Esophagus muscularis mucosa (tissue), 4 donors: ENCODE results near the gene GLT6D1.

Experiments
- EP300 ChIP-seq: sonication (generic); formaldehyde crosslinking; IDR thresholded peaks from one replicate; pipeline ENCODE4 v1.6.1; 2017; ENCODE audit warnings: antibody characterized with exemption
- POLR2A ChIP-seq: fragments of 450-650 bp; IDR thresholded peaks from one replicate; pipeline ENCODE4 v1.6.1; 2017; ENCODE audit warnings: antibody characterized with exemption, moderate library complexity, mild to moderate bottlenecking, low read depth
- POLR2AphosphoS5 ChIP-seq, 2 donors: sonication (generic); formaldehyde crosslinking; IDR thresholded peaks; one replicate each; pipeline ENCODE4 v1.6.1; 2017; ENCODE audit warnings: antibody characterized with exemption in 2 of 2
- TF ChIP-seq, protein P1 (sequence below), 3 experiments: fragments of 200-600 bp in 2 of 3; fragments of 450-650 bp in 1 of 3; sonication (generic) in 2 of 3; IDR thresholded peaks; one replicate each; pipeline ENCODE4 v1.5.1; 2017 to 2019; ENCODE audit warnings: antibody characterized with exemption in 3 of 3, mild to moderate bottlenecking in 2 of 3, moderate library complexity in 1 of 3

DNA sequence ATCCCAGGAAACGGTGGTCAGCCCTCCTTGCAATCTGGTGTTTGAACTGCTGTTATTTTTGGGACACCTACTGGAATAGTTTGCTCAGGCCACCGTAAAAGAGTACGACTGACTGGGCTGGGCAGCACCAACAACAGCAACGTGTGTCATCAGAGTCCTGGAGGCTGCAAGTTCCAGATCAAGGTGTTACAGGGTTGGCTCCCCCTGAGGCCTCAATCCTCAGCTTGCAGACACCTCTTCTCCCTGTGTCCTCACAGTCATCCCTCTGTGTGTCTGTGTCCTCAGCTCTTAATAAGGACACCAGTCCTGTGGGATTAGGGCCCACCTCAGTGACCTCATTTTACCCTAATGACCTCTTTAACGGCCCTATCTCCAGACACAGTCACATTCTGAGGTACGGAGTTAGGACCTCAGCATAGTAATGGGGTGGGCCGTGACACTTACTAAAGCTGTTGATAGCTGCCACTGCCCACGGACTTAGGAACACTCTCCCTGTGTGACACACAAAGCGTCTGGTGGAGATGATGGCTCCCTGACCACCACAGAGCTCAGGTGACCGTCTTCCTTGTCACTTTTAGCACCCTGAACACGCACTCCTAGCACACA, 16.8 kb downstream of the GLT6D1 start:
- TF ChIP-seq POLR2A = no peak
- TF ChIP-seq, protein P1, sequence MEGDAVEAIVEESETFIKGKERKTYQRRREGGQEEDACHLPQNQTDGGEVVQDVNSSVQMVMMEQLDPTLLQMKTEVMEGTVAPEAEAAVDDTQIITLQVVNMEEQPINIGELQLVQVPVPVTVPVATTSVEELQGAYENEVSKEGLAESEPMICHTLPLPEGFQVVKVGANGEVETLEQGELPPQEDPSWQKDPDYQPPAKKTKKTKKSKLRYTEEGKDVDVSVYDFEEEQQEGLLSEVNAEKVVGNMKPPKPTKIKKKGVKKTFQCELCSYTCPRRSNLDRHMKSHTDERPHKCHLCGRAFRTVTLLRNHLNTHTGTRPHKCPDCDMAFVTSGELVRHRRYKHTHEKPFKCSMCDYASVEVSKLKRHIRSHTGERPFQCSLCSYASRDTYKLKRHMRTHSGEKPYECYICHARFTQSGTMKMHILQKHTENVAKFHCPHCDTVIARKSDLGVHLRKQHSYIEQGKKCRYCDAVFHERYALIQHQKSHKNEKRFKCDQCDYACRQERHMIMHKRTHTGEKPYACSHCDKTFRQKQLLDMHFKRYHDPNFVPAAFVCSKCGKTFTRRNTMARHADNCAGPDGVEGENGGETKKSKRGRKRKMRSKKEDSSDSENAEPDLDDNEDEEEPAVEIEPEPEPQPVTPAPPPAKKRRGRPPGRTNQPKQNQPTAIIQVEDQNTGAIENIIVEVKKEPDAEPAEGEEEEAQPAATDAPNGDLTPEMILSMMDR (IDR thresholded peaks at IDR 0.05) = no peak
- no peak for TF ChIP-seq EP300
- no peak for TF ChIP-seq POLR2AphosphoS5 (IDR thresholded peaks at IDR 0.05)
